Thoracic aorta (tissue), 2 donors: ENCODE results near the gene MDM4. TPM values are rescaled to one million over a fixed set of nuclear protein-coding genes. Genes with fewer than 3 reads are reported as not detected.

Source experiments
- ATAC-seq: fragments of 150-250 bp; one replicate; pipeline ENCODE4 v1.8.0; 2017; ENCODE audit warnings: low read depth; ENCODE audit not compliant: insufficient number of reproducible peaks, low FRiP score
- DNase-seq: peaks from one replicate; pipeline ENCODE4 v3.0.0-alpha.2; 2020; ENCODE audit warnings: low spot score
- H3K27ac ChIP-seq, 2 donors: fragments of 200-600 bp; sonication (generic); 1 replicate in 1 of 2; 2 replicates in 1 of 2; pipeline ENCODE4 v1.5.1; 2016; ENCODE audit warnings: mild to moderate bottlenecking in 2 of 2, moderate library complexity in 2 of 2
- H3K27me3 ChIP-seq: fragments of 200-600 bp; sonication (generic); replicated peaks from 2 replicates; pipeline ENCODE4 v1.6.0; 2016; ENCODE audit warnings: mild to moderate bottlenecking; ENCODE audit not compliant: insufficient read depth
- H3K36me3 ChIP-seq: fragments of 200-600 bp; sonication (generic); one replicate; pipeline ENCODE4 v1.5.1; 2016
- H3K4me1 ChIP-seq, 2 donors: fragments of 200-600 bp; sonication (generic); 1 replicate in 1 of 2; 2 replicates in 1 of 2; pipeline versions ENCODE4 v1.5.1 to v1.6.0; 2016; ENCODE audit warnings: low read depth in 2 of 2, mild to moderate bottlenecking in 1 of 2; ENCODE audit not compliant: control insufficient read depth in 1 of 2
- H3K4me3 ChIP-seq: fragments of 200-600 bp; sonication (generic); 2 replicates; pipeline ENCODE4 v1.5.1; 2016; ENCODE audit warnings: mild to moderate bottlenecking
- H3K9me3 ChIP-seq: fragments of 200-600 bp; sonication (generic); 2 replicates; pipeline ENCODE4 v1.5.1; 2016
- CTCF ChIP-seq: fragments of 200-600 bp; sonication (generic); IDR thresholded peaks from one replicate; pipeline ENCODE4 v1.5.1; 2019; ENCODE audit warnings: antibody characterized with exemption
- total RNA-seq, 2 donors: library from RNA; depleted of rRNA; stranded (reverse); fragments of >200 nt; gene quantifications; one replicate each; pipeline versions ENCODE4 v1.1.0 to v1.2.3, GENCODE V29; 2016

The MDM4 gene
- total RNA-seq, 2 donors from 2014 or later = 79.9 to 126 TPM

DNA sequence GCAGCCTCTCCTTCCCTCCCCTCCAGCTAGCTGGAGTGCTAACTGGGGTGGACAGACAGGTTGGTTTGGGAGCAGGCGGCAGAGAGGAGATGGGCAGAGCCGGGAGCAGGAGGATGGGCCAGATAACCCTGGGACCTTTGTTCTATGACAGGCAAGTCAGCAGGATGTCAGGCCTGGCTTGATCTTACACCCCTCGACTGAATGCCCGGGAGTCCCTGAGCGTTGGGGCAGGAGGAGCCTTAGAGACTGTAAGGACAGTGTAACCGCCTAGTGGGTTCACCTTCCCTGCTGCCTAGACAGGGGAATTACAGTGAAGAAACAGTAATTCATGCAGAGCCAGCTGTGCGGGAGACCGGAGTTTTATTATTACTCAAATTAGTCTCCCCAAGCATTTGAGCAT, 60.2 kb downstream of the MDM4 start:
- ATAC-seq (no peak), DNase-seq (no peak)
- Histone ChIP-seq H3K9me3 (no peaks in the 10 kb centered on the region), H3K4me1 (peaks cover 3 to 11% of the 10 kb centered on the region in 2 donors), H3K27ac (no peak overlapping the region), H3K27me3 (no peaks in the 10 kb centered on the region), H3K36me3 (no peaks in the 10 kb centered on the region), H3K4me3 (no peak overlapping the region)
- TF ChIP-seq CTCF = no peak

- Histone ChIP-seq H3K36me3 (no peaks in the 10 kb centered on the region), H3K4me3 (no peak overlapping the region), H3K4me1 (peaks cover 3 to 11% of the 10 kb centered on the region in 2 donors), H3K9me3 (no peaks in the 10 kb centered on the region), H3K27ac (no peak overlapping the region), H3K27me3 (no peaks in the 10 kb centered on the region)
- TF ChIP-seq CTCF = no peak
- ATAC-seq (no peak), DNase-seq (no peak)
Observed at GRCh38 chr1:204577794-204578478, 61.7 kb downstream of the MDM4 start.

- peaks cover 3 to 11% of the 10 kb centered on the region in 2 donors for H3K4me1 ChIP-seq
- H3K27me3 ChIP-seq = no peaks in the 10 kb centered on the region
- TF ChIP-seq CTCF = no peak
- no peaks in the 10 kb centered on the region for H3K9me3 ChIP-seq
- no peak overlapping the region for H3K27ac ChIP-seq
- ATAC-seq (no peak), DNase-seq (no peak)
- peak overlapping the region; percentile 55 for H3K4me3 ChIP-seq
- H3K36me3 ChIP-seq = no peaks in the 10 kb centered on the region
Observed at GRCh38 chr1:204578867-204579664, 62.9 kb downstream of the MDM4 start.

GRCh38 chr1:204579681-204580080, 63.5 kb downstream of the MDM4 start:
- ATAC-seq (no peak), DNase-seq (no peak)
- Histone ChIP-seq H3K36me3 (no peaks in the 10 kb centered on the region), H3K4me1 (peaks cover 3 to 11% of the 10 kb centered on the region in 2 donors), H3K9me3 (no peaks in the 10 kb centered on the region), H3K27me3 (no peaks in the 10 kb centered on the region), H3K27ac (no peak overlapping the region), H3K4me3 (no peak overlapping the region)
- no peak for TF ChIP-seq CTCF

DNA sequence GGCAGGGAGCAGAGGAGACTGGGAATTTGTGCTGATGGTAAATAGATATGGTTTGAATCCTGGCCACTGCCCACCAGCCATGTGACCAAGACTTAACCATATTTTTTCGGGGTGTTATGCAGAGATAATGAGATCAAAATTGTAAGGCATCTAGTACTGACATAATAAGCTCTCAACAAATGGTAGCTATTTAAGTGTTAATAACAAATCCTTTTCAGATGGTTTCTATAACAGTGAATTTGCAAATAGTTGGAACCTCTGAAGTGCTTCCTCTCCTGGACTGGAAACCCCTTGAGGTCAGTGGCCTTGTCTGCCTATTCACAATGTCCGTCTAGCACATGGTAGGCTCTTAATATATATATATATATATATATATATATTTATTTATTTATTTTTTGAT, 64.7 kb downstream of the MDM4 start:
- TF ChIP-seq CTCF = no peak
- Histone ChIP-seq H3K27ac (no peak overlapping the region), H3K9me3 (no peaks in the 10 kb centered on the region), H3K4me1 (peaks cover 3 to 11% of the 10 kb centered on the region in 2 donors), H3K36me3 (no peaks in the 10 kb centered on the region), H3K27me3 (no peaks in the 10 kb centered on the region), H3K4me3 (no peak overlapping the region)
- DNase-seq (no peak), ATAC-seq (no peak)
